OCI-LY3 (cell line): ENCODE data around the gene CFD.

Experiments used
- H2AFZ ChIP-seq: fragments of 200-600, 300-600 bp; shearing (Covaris generic); 2 replicates; pipeline ENCODE4 v1.6.0; 2014; ENCODE audit warnings: antibody characterized with exemption, low read depth, low read length
- H3K27ac ChIP-seq: fragments of 200-600, 300-600 bp; sonication (generic); 2 replicates; pipeline ENCODE4 v1.5.1; 2014; ENCODE audit warnings: mild to moderate bottlenecking, low read length, moderate library complexity, mixed read lengths
- H3K27me3 ChIP-seq: fragments of 200-600, 300-600 bp; sonication (generic); 2 replicates; pipeline ENCODE4 v1.6.1; 2014; ENCODE audit warnings: low read depth, low read length, mixed read lengths
- H3K36me3 ChIP-seq: fragments of 200-600, 300-600 bp; sonication (generic); replicated peaks from 2 replicates; pipeline ENCODE3; 2014; ENCODE audit warnings: low read depth, low read length, mixed read lengths
- H3K4me1 ChIP-seq: fragments of 300-600, 200-600 bp; sonication (generic); 2 replicates; pipeline ENCODE4 v1.6.1; 2014; ENCODE audit warnings: low read length, mixed read lengths
- H3K4me2 ChIP-seq: fragments of 200-600, 300-600 bp; sonication (generic); 2 replicates; pipeline ENCODE4 v1.6.1; 2014; ENCODE audit warnings: low read length, mixed read lengths
- H3K4me3 ChIP-seq: fragments of 300-600, 200-600 bp; sonication (generic); 2 replicates; pipeline ENCODE4 v1.5.1; 2014; ENCODE audit warnings: antibody characterized with exemption, mild to moderate bottlenecking, low read length, moderate library complexity
- H3K79me2 ChIP-seq: fragments of 300-600, 200-600 bp; shearing (Covaris generic); 2 replicates; pipeline ENCODE4 v1.6.1; 2014; ENCODE audit warnings: mild to moderate bottlenecking, low read length, mixed read lengths
- H3K9ac ChIP-seq: fragments of 300-600, 200-600 bp; shearing (Covaris generic); 2 replicates; pipeline ENCODE4 v1.6.0; 2014; ENCODE audit warnings: mild to moderate bottlenecking, low read length, moderate library complexity
- H3K9me3 ChIP-seq: fragments of 200-600, 300-600 bp; shearing (Covaris generic); 2 replicates; pipeline ENCODE4 v1.6.1; 2014; ENCODE audit warnings: low read length, mixed read lengths; ENCODE audit not compliant: insufficient read depth
- H4K20me1 ChIP-seq: fragments of 200-600, 300-600 bp; sonication (generic); 2 replicates; pipeline ENCODE4 v1.6.1; 2016; ENCODE audit warnings: low read length, mixed read lengths; ENCODE audit not compliant: insufficient read depth
- CTCF ChIP-seq: fragments of 200-600, 300-600 bp; sonication (generic); IDR thresholded peaks from 2 replicates; pipeline ENCODE4 v1.5.1; 2014; ENCODE audit warnings: antibody characterized with exemption, low read length, low read depth
- EZH2phosphoT487 ChIP-seq: fragments of 200-600 bp; shearing (Covaris generic); IDR thresholded peaks from 2 replicates; pipeline ENCODE4 v1.6.1; 2018; ENCODE audit warnings: antibody characterized with exemption, mixed run types, low read depth

Gene CFD

GRCh38 chr19:825897-826644 lies 33.4 kb upstream of the CFD start:
- Histone ChIP-seq H3K27me3 (peaks cover 9% of the 10 kb centered on the region; the same call in 1 of the 2 replicates), H3K4me1 (peaks cover 18% of the 10 kb centered on the region), H3K4me2 (no peak overlapping the region)

GRCh38 chr19:827314-827709 lies 32.2 kb upstream of the CFD start:
- Histone ChIP-seq H3K27me3 (peaks cover 20% of the 10 kb centered on the region), H3K79me2 (no peaks in the 10 kb centered on the region), H3K4me1 (peaks cover 26% of the 10 kb centered on the region), H4K20me1 (no peaks in the 10 kb centered on the region), H2AFZ (no peak overlapping the region), H3K9ac (no peak overlapping the region), H3K9me3 (no peaks in the 10 kb centered on the region), H3K4me3 (no peak overlapping the region), H3K36me3 (no peaks in the 10 kb centered on the region), H3K27ac (no peak overlapping the region), H3K4me2 (peak overlapping the region; percentile 9; the same call in 1 of the 2 replicates)
- no peak for TF ChIP-seq CTCF
- TF ChIP-seq EZH2phosphoT487 = no peak

More at GRCh38 chr19:825897-826644, 33.4 kb upstream of the CFD start:
- Histone ChIP-seq H3K79me2 (no peaks in the 10 kb centered on the region), H3K36me3 (no peaks in the 10 kb centered on the region), H3K27ac (no peak overlapping the region), H2AFZ (no peak overlapping the region), H3K9me3 (no peaks in the 10 kb centered on the region), H3K4me3 (no peak overlapping the region), H4K20me1 (no peaks in the 10 kb centered on the region), H3K9ac (no peak overlapping the region)
- TF ChIP-seq EZH2phosphoT487 = no peak
- TF ChIP-seq CTCF = no peak

- Histone ChIP-seq H3K4me2 (peak within 1 kb of the TSS; percentile 9; the same call in 1 of the 2 replicates), H3K27ac (no peak within 1 kb of the TSS), H4K20me1 (no peaks in the 10 kb centered on the region), H3K79me2 (no peaks in the 10 kb centered on the region), H3K36me3 (no peaks in the 10 kb centered on the region), H3K27me3 (peaks cover 21% of the 10 kb centered on the region), H2AFZ (no peak within 1 kb of the TSS), H3K9ac (no peak within 1 kb of the TSS), H3K9me3 (no peaks in the 10 kb centered on the region), H3K4me3 (no peak within 1 kb of the TSS), H3K4me1 (peaks cover 26% of the 10 kb centered on the region)
- TF ChIP-seq EZH2phosphoT487 (no peak), CTCF (no peak)
These were observed 31.6 kb upstream of the CFD start, which contains the start of gene AZU1 for GRCh38 chr19:827710-828321. Gene AZU1 (plus strand): TSS chr19:827837. CDS start chr19:827847, 10 bp downstream.

GRCh38 chr19:829129-829758 lies 30.2 kb upstream of the CFD start:
- Histone ChIP-seq H3K4me1 (peaks cover 26% of the 10 kb centered on the region), H2AFZ (no peak overlapping the region), H3K9me3 (no peaks in the 10 kb centered on the region), H3K9ac (no peak overlapping the region), H3K27ac (no peak overlapping the region), H3K4me2 (peak overlapping the region; percentile 58), H3K4me3 (peak overlapping the region; percentile 41; the same call in 1 of the 2 replicates), H3K27me3 (peaks cover 21% of the 10 kb centered on the region), H4K20me1 (no peaks in the 10 kb centered on the region), H3K79me2 (no peaks in the 10 kb centered on the region), H3K36me3 (no peaks in the 10 kb centered on the region)
- TF ChIP-seq CTCF (no peak), EZH2phosphoT487 (no peak)
